ENCODE results near the gene ITPR1.

DNA sequence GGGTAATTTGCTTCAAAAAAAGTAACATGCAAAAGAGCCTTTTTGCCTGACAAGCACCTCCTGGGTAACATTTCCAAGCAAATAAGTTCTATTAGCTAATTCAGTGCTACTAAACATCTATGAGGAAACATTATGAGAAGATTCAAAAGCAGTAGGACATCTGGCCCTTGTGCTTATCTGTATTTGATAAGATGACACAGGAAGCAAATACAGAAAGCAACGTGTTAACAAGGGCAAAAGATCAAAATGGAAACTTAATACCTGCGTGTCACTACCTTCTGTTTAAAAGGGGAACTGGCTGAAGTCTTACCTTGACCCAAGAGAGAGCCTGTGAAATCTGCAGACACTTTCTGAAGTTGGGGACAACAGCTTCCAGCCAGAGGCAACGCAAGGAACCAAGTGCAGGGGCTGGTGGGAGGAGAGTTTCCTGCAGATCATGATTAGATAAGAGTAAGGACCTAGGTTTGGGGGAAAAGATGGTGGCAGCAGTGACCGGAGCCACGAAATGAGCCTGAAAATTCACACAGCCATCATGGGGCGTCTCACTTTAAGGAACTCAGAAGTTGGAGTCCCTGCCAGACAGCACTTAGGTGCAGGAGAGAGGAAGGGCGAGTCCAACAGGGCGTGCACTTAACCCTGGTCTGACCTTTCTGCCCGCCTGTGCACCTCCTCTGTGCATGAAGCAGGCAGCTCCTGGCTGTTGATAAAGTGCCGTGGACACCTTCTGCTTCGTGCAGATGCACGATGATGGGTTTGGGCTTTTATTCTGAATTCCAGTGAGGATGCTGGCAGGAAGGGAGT is 332.5 kb downstream of the ITPR1 start:
- TF ChIP-seq POLR2A (IDR thresholded peaks at IDR 0.05): no peak
- TF ChIP-seq, protein P1, sequence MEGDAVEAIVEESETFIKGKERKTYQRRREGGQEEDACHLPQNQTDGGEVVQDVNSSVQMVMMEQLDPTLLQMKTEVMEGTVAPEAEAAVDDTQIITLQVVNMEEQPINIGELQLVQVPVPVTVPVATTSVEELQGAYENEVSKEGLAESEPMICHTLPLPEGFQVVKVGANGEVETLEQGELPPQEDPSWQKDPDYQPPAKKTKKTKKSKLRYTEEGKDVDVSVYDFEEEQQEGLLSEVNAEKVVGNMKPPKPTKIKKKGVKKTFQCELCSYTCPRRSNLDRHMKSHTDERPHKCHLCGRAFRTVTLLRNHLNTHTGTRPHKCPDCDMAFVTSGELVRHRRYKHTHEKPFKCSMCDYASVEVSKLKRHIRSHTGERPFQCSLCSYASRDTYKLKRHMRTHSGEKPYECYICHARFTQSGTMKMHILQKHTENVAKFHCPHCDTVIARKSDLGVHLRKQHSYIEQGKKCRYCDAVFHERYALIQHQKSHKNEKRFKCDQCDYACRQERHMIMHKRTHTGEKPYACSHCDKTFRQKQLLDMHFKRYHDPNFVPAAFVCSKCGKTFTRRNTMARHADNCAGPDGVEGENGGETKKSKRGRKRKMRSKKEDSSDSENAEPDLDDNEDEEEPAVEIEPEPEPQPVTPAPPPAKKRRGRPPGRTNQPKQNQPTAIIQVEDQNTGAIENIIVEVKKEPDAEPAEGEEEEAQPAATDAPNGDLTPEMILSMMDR (IDR thresholded peaks at IDR 0.05): no peak
